HCEC 1CT (cell line): ENCODE measurements around the gene RYK.
A peak's percentile ranks its signal among the peaks of the same experiment; 100 is the strongest.
"Not testable (repeated sequence)": the region's sequence is repeated elsewhere in the genome, so short reads cannot be mapped to it uniquely, and the experiment has no call there.

ENCODE experiments used
- DNase-seq: peaks from one replicate; pipeline ENCODE4 v3.0.0-alpha.2; 2017

RYK gene

GRCh38 chr3:134253475-134254226 is 3.0 kb upstream of the RYK start:
- DNase-seq: no peak

GRCh38 chr3:134252766-134253165 is 2.1 kb upstream of the RYK start:
- DNase-seq: no peak

GRCh38 chr3:134251731-134252391 is 1.2 kb upstream of the RYK start:
- DNase-seq: no peak

GRCh38 chr3:134249935-134250716 is 533 bp downstream of the RYK start:
- peak; percentile 41 for DNase-seq

GRCh38 chr3:134249296-134249841 is 1.3 kb downstream of the RYK start:
- DNase-seq: no peak

GRCh38 chr3:134244921-134245320 is 5.7 kb downstream of the RYK start:
- no peak for DNase-seq

- DNase-seq: peak; percentile 94
Measured at GRCh38 chr3:134242649-134243617, 7.7 kb downstream of the RYK start.

GRCh38 chr3:134239538-134239937 is 11.1 kb downstream of the RYK start:
- peak; percentile 67 for DNase-seq

- no peak for DNase-seq
Measured at GRCh38 chr3:134237454-134238145, 13.1 kb downstream of the RYK start.

GRCh38 chr3:134236505-134237170 is 14.0 kb downstream of the RYK start:
- DNase-seq: no peak

GRCh38 chr3:134235577-134236076 is 15.0 kb downstream of the RYK start:
- no peak for DNase-seq

- no peak for DNase-seq
Measured at GRCh38 chr3:134232951-134233350, 17.7 kb downstream of the RYK start.

GRCh38 chr3:134232151-134232550 is 18.5 kb downstream of the RYK start:
- peak; percentile 79 for DNase-seq

- no peak for DNase-seq
Measured at GRCh38 chr3:134231131-134231530, 19.5 kb downstream of the RYK start.

- DNase-seq: no peak
Measured at GRCh38 chr3:134229038-134229437, 21.6 kb downstream of the RYK start.

- DNase-seq: no peak
Measured at GRCh38 chr3:134228479-134228878, 22.2 kb downstream of the RYK start.

- no peak for DNase-seq
Measured at GRCh38 chr3:134228035-134228434, 22.6 kb downstream of the RYK start.

- not testable (repeated sequence) for DNase-seq
Measured at GRCh38 chr3:134224796-134225156, 25.9 kb downstream of the RYK start.

GRCh38 chr3:134222835-134223234 is 27.8 kb downstream of the RYK start:
- no peak for DNase-seq

- DNase-seq: no peak
Measured at GRCh38 chr3:134216851-134217250, 33.8 kb downstream of the RYK start.
